AG04449 (cell line): ENCODE measurements around the gene MRPL14.

Experiments
- CTCF ChIA-PET: fragments of 350-600 bp; formaldehyde crosslinking; extraction: SDS; loops from one replicate; lab custom pipeline; 2021; ENCODE audit warnings: antibody characterized with exemption; lab: Yijun Ruan, JAX
- POLR2A ChIA-PET: fragments of 400-600, 350-600 bp; formaldehyde crosslinking; extraction: SDS; loops from one replicate; lab custom pipeline; 2020; ENCODE audit warnings: antibody characterized with exemption, inconsistent platforms; lab: Yijun Ruan, JAX
- DNase-seq: peaks from one replicate; pipeline ENCODE4 v3.0.0-alpha.2; 2010; ENCODE audit warnings: low read depth, low spot score
- H3K4me3 ChIP-seq: 2 replicates; pipeline ENCODE4 v1.5.1; 2011; ENCODE audit warnings: low read depth, mild to moderate bottlenecking, control low read depth, low read length
- TF ChIP-seq, protein P1 (sequence below): IDR thresholded peaks from one replicate; pipeline ENCODE4 v1.5.1; 2011; ENCODE audit warnings: mild to moderate bottlenecking, moderate library complexity, low read length, control low read depth, inconsistent platforms; ENCODE audit not compliant: insufficient read depth; ENCODE audit errors: missing control alignments

The MRPL14 gene

DNA sequence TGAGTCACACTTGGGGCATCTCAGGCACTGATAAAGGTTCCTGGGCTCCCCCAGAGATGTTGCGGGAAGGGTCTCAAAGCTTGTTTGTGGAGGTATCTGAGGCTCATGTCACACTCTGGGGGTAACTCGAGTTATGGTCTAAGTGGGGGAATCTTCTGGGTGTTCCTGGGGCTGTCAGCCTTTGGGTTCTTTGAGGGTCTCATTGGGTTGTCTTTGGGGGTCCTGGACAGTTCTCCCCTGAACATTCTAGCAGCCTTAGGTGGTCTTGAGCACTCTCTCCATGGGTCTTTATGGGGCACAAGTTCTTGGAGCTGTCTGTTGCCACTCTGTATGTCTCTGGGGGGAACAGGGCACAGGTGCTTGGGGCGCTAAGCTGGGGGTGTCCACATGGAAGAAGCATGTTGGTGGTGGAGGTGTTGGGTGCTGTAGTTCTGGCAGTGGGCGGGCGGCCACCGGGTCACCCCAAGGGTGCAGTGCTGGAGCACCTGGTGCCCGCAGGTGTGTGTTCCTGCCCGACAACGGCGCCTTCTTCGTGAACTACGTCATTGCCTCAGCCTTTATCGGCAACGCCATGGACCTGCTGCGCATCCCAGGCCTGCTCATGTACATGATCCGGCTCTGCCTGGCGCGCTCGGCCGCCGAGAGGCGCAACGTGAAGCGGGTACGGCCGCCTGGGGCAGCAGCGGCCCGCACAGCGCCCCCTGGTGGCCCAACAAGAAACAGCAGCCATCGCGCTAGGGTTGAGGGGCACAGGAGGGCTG is 24.3 kb upstream of the MRPL14 start:
- H3K4me3 ChIP-seq: no peak overlapping the region
- no peak for DNase-seq
- TF ChIP-seq, protein P1, sequence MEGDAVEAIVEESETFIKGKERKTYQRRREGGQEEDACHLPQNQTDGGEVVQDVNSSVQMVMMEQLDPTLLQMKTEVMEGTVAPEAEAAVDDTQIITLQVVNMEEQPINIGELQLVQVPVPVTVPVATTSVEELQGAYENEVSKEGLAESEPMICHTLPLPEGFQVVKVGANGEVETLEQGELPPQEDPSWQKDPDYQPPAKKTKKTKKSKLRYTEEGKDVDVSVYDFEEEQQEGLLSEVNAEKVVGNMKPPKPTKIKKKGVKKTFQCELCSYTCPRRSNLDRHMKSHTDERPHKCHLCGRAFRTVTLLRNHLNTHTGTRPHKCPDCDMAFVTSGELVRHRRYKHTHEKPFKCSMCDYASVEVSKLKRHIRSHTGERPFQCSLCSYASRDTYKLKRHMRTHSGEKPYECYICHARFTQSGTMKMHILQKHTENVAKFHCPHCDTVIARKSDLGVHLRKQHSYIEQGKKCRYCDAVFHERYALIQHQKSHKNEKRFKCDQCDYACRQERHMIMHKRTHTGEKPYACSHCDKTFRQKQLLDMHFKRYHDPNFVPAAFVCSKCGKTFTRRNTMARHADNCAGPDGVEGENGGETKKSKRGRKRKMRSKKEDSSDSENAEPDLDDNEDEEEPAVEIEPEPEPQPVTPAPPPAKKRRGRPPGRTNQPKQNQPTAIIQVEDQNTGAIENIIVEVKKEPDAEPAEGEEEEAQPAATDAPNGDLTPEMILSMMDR: peak; percentile 99
- ChIA-PET CTCF (interaction anchor here (0.5 to 3.6 kb wide), 19 partner anchors 9 to 428 kb away, joined by 3 to 83 read pairs (median 4); no protein-coding TSS in a partner anchor), POLR2A (no interaction called here)

DNA sequence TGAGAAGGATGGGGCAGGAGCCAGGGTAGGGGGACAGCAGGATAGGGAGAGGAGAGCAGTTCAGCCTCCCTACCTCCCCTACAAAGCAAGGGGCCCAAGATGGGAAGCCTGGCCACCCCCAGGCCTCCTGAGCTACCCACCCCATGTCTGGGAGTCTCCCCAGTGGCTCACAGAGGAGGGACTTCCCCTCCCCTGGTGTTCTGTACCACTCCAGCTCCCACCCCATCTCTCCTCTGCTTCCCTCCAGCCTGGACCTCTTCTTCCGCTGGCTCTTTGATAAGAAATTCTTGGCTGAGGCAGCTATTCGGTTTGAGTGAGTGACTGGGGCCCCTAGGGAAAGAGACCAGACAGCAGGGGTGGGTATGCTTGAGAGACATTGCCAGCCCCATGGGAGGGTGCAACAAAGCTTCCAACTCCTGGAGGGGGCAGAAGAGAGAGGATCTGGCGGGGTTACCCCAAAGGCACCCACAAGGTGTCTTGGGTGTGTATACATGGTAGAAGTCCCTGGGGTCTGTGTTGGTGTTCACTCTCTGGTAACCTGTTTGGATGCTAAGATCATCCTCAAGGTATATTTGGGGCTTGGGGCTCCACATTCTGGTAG is 23.2 kb upstream of the MRPL14 start:
- ChIA-PET CTCF (interaction anchor here (0.8 to 3.6 kb wide), 15 partner anchors 10 to 188 kb away, joined by 3 to 83 read pairs (median 6); no protein-coding TSS in a partner anchor), POLR2A (no interaction called here)
- TF ChIP-seq, protein P1: no peak
- no peak for DNase-seq
- H3K4me3 ChIP-seq: no peak overlapping the region

GRCh38 chr6:44149369-44150012 is 22.2 kb upstream of the MRPL14 start:
- TF ChIP-seq, protein P1: no peak
- H3K4me3 ChIP-seq: no peak overlapping the region
- no peak for DNase-seq
- ChIA-PET CTCF (interaction anchor here (0.7 to 3.6 kb wide), 12 partner anchors 12 to 107 kb away, joined by 3 to 83 read pairs (median 4); no protein-coding TSS in a partner anchor), POLR2A (no interaction called here)

DNA sequence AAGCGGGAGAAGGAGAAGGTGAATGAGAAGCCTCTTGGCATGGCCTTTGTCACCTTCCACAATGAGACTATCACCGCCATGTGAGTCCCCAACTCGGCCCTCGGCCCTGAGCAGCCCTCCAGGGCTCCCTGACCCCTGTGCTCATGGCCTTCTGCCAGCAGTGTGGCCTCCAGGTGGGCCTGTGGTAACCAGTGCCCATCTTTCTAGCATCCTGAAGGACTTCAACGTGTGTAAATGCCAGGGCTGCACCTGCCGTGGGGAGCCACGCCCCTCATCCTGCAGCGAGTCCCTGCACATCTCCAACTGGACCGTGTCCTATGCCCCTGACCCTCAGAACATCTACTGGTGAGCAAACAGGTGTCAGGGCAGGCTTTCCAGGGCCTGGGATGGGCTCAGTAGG is 21.1 kb upstream of the MRPL14 start:
- no peak overlapping the region for H3K4me3 ChIP-seq
- CTCF ChIA-PET: interaction anchor here (0.6 to 3.6 kb wide), 6 partner anchors 10 to 51 kb away, joined by 3 to 83 read pairs (median 4); no protein-coding TSS in a partner anchor
- DNase-seq: no peak
- POLR2A ChIA-PET: interaction anchor here (1.0 kb wide), 1 partner anchor 602 kb away, joined by 3 read pairs; no protein-coding TSS in a partner anchor
- TF ChIP-seq, protein P1: no peak

- H3K4me3 ChIP-seq: no peak overlapping the region
- ChIA-PET POLR2A (no interaction called here), CTCF (interaction anchor here (0.6 to 1.4 kb wide), 3 partner anchors 9 to 48 kb away, joined by 3 to 5 read pairs (median 3); no protein-coding TSS in a partner anchor)
- DNase-seq: no peak
- TF ChIP-seq, protein P1: no peak
Measured at GRCh38 chr6:44147256-44147655, 20.0 kb upstream of the MRPL14 start.

- POLR2A ChIA-PET: no interaction called here
- CTCF ChIA-PET: interaction anchor here (1.0 to 1.4 kb wide), 3 partner anchors 9 to 47 kb away, joined by 3 to 5 read pairs (median 3); no protein-coding TSS in a partner anchor
Measured at GRCh38 chr6:44146685-44147084, 19.4 kb upstream of the MRPL14 start.

More at GRCh38 chr6:44146685-44147084, 19.4 kb upstream of the MRPL14 start:
- TF ChIP-seq, protein P1: no peak
- no peak for DNase-seq
- H3K4me3 ChIP-seq: no peak overlapping the region
